Fibroblast of lung (primary cell): ENCODE data around the gene ALDH3A1.

Experiments used
- CTCF ChIP-seq, 2 donors: IDR thresholded peaks in 1 of 2; conservative IDR thresholded peaks in 1 of 2; 1 replicate in 1 of 2; 2 replicates in 1 of 2; pipeline ENCODE4 v1.5.1; 2011 to 2012; ENCODE audit warnings: low read length in 2 of 2, control low read depth in 1 of 2, inconsistent platforms in 1 of 2, low read depth in 1 of 2, mild to moderate bottlenecking in 1 of 2
- EZH2 ChIP-seq: IDR thresholded peaks from 2 replicates; pipeline ENCODE4 v1.5.1; 2012; ENCODE audit warnings: low read length, control low read depth, mild to moderate bottlenecking; ENCODE audit errors: missing control alignments

- no peak for TF ChIP-seq CTCF (conservative IDR thresholded peaks at IDR 0.05 in 1 of 2, IDR thresholded peaks at IDR 0.05 in 1 of 2; ENCODE audit: low read depth in 1 of 2, low read length in 2 of 2)
- no peak for TF ChIP-seq EZH2
Measured at GRCh38 chr17:19757536-19758180, 9.6 kb upstream of the ALDH3A1 start.
